ENCODE results near the gene SELENON.
"Not testable (repeated sequence)": the region's sequence is repeated elsewhere in the genome, so short reads cannot be mapped to it uniquely, and the experiment has no call there.

The SELENON gene

DNA sequence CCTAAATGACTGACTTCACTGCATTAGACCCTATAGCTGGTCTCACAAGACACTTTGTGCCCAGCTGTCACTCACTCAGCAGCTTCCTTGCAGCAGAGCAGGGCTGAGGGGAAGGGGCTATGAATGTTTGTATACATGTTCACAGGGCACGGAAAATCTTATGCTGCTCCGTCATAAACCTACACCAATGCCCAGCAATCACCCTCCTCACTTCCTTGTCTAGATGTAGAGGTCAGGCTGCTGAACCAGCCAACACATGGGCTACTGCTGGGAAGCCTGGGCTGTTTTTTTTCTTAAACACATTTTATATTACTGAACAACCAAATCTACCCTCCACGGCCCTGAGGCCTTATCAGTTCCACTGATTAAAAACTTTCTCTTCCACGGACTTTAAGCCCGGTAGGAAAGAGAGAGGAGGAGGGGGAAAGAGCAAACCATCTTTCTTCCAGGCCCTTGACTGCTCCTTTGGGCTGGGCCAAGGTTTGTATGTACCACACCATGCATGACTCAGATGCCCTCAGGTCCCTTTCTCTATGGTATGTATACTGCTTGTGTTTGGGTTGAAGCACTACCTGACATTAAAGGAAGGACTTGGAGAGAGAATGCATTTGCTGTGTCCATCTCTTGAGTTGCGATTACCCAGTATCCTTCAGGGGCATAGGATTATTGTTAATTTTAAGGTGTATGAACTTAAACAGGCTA lies 32.5 kb downstream of the SELENON start:
- DNase-seq: no peak

- no peak for DNase-seq
These were observed 33.2 kb downstream of the SELENON start for GRCh38 chr1:25833158-25833557.

- no peak for DNase-seq
These were observed 34.9 kb downstream of the SELENON start for GRCh38 chr1:25834894-25835293.

GRCh38 chr1:25836695-25837094 lies 36.7 kb downstream of the SELENON start:
- DNase-seq: no peak

- DNase-seq: peak in 1 of 6 experiments; percentile 6
These were observed 37.4 kb downstream of the SELENON start for GRCh38 chr1:25837262-25837875.

DNA sequence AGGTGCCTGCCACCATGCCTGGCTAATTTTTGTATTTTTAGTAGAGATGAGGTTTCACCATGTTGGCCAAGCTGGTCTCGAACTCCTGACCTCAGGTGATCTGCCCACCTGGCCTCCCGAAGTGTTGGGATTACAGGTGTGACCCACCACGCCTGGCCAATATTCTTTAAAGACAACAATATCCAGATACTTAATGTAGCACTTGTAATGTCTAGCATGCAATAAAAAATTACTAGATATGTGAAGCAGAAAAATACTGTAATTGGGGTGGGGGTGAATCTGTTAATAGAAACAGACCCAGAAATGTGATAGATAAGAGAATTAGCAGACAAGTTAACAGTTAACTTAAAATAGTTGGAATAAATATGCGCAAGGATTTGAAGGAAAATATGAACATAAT lies 39.8 kb downstream of the SELENON start:
- not testable (repeated sequence) for DNase-seq

GRCh38 chr1:25843483-25843882 lies 43.5 kb downstream of the SELENON start:
- no peak for DNase-seq

DNA sequence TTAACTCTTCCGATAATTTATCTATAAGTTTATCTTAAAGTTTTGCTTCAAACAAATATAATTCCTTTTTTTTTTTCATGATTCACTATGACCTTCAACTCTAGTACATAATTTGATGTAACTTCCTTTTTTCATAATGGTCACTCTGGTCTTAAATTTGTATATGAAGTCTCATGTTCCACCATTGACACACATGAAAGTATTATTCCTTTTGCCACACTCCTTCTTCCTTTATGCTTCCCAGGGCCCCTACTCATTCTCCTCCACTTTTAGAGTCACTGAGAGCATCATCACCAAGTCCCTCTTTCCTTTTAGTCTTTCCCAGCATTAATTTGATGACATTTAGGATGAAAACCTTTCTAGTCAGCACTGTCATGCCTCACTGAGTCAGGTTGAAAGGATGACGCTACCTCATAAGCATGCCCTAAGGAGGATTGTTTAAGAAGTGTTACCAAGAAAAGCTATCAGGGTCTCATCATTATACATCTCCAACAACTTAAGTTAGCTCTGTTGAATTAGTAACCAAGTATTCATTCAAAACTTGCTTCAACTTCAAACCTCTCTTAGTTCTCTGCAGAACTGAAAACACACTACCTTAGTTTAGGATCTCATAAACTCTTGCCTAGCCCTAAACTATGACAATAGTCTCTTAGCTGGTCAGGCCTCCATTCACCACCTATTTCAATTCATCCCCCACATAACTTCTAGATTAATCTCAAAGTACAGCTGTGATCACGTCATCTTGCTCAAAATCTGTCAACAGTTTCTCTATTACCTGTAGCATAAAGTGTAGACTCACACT lies 44.7 kb downstream of the SELENON start:
- DNase-seq: no peak

DNA sequence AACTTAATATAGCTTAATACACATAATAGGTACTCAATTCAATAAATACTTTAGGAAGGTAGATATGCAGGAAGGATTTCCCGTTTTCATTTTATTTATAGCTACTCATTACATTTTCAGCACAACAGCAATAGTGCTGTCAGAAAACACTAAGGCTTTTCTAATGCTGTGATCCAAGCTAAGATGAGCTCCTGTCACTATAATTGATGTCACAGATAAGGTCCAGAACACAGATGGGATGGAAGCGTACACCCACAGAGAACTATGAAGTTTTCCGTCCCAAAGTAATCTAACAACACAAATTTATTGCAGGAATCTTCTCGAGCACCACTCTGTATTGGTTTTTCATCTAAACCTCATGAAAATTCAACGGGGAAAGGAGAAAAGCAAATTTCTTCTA lies 45.7 kb downstream of the SELENON start:
- DNase-seq: no peak

DNA sequence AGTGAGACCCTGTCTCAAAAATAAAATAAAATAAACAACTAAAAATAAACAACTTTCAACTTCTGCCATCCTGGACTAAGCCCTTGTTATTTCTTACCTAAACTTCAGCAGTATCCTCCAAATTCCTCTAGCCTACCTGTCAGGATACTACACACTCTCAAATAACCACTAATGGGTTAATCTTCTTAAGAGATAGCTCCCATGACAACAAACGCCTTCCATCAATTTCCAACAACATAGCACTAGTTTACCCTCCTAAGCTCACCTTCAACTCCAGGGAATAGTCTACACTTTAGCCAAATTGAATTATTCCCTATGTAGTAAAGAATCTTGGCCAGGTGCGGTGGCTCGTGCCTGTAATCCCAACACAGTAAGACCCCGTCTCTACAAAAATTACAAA lies 47.9 kb downstream of the SELENON start:
- DNase-seq: no peak

DNA sequence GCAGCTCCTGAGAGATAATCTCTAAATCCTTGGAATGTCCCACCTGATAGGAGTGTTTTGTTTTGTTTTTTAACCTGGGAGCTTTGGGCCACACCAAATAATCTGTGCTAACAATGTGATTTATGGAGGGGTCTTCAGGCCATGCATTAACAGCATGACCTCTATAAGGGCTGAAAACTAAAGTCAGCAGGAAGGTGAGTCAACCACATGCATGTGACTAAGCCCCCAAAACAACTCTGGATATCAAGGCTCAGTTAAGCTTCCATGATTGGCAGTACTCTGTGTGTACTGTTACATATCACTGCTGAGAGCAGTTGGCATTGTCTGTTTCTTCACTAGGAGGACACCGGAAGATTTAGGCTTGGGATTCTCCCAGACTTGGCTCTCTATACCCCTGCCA lies 48.5 kb downstream of the SELENON start:
- no peak for DNase-seq

DNA sequence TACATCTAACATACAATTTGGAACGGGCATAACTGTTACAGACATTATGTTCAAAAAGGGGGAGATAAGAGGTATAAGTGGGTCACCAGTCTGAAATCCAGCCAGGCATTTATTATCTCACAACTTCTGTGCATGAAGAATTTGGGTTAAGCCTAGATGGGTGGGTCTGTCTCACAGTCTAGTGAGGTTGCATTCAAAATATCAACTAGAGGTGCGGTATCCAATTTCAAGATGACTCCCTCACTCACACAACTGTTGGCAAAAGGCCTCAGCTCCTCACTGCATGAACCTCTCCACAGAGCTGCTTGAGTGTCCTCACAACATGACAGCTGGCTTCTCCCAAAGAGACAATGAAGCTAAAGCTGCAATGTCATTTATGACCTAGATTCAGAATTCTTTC lies 54.6 kb downstream of the SELENON start:
- DNase-seq: no peak

- DNase-seq: no peak
These were observed 56.9 kb downstream of the SELENON start for GRCh38 chr1:25856856-25857255.

GRCh38 chr1:25858494-25858893 lies 58.5 kb downstream of the SELENON start:
- no peak for DNase-seq

DNA sequence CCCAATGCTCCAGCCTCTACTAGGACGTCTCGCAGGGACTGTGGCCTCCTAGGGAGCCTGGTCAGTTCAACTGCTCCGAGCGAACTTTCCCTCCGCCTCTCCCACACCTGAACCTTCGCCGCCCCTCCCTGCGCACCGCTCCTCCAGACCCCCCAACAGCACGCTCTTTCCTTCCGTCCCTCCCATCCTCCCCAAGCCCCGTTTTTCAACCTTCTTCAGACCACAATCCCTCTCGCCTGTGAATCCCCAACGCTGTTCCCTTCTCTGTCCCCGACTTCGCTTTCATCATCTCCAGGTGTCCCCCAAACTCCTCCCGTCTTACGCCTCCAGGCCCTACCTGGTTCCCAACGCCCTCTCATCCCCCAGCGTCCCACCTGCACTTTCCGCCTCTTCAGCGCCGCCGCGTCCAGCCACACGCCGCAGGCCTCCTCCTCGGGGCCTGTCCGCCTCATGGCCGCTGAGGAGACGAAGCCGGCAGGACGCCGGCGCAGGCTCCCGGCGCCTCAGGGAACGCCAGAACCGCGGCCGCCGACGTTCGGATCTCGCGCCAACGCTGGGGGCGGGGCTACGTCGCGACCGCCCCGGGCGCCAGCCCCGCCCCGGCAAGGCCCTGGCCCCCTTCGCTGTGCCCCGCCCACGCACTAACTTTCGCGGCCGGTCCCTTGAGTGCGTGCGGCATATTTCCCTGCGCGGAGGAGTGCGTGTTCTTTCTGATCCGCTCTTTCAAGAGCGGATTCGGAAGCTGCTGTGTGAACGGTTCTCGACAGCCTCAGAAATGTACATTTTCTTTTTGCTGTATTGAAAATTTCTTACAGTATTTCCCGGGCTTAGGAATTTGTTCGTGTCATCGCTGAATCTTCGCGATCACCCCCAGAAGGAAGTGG lies 59.2 kb downstream of the SELENON start, which contains the start of gene AUNIP:
Gene AUNIP, minus strand, starts transcription at position 552 of the 884 bp plus-strand sequence. Its CDS starts 100 bp downstream, at position 452.
- DNase-seq: peak; percentile 80 to 90 (median 86)

GRCh38 chr1:25861316-25862286 lies 61.6 kb downstream of the SELENON start:
- DNase-seq: no peak

DNA sequence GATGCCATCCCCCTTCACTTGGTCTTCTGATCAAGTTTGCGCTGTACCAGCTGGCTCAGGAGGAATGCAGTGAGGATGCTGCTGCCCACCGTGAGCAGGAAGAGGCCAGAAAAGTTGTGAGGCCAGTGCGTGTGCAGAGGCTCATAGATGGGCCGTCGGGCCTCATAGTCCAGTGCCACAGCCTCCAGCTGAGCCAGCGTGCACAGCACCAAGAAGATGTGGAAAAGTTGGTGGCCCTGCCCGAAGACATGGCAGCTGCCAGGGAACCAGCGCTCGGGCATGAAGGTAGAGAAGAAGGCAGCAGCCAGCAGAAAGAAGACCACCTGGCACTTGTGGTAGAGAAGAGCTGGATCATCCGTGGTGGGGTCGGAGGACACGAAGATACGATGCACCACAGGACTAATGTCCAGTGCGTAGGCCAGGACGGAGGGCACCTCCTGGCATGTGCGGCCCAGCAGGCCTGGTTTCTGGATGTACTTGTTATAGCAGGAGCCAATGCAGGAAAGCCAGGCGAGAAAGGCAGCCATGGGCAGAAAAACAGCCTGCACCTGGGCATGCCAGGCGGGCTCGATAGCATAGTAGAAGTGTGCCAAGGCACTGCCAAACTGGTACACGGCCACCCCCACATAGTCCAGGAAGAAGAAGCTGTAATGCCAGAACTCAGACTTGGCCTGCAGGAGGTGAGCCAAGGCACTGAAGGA lies 62.9 kb downstream of the SELENON start:
- no peak for DNase-seq

DNA sequence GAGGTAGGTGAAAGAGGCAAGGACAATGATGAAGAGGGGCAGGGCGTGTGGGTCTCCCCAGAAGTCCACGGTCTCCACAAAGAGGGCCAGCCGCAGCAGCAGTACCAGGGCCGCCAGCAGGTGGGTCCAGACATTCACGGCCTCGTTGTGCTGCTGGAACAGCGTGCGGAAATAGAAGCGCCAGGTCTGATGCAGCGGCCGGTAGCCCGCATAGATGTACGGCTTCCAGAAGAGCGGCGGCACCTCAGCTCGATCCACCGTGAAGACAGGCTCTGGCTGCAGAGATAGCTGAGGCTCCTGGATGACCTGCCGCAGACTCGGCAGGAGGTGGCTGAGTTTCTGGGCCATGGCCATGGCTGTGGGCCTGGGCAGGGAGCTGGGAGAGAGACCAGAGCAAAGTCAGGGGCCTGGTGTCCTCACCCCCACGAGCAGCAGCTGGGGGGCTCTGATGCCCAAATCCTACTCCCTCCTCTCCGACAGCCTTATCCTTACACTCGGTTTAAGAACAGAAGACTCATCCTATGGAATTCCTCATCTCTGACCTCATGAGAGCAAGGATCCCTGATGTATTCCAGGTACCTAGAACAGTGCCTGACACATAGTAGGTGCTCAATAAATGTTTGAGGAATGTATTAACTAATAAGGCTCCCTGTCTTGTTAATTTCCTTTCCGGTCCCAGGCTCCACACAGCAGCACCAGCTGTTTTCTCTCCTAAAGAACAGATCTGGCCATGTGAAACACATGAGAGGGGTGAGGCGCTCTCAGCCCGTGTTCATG lies 63.7 kb downstream of the SELENON start:
- no peak for DNase-seq

GRCh38 chr1:25864434-25864833 lies 64.4 kb downstream of the SELENON start:
- no peak for DNase-seq

DNA sequence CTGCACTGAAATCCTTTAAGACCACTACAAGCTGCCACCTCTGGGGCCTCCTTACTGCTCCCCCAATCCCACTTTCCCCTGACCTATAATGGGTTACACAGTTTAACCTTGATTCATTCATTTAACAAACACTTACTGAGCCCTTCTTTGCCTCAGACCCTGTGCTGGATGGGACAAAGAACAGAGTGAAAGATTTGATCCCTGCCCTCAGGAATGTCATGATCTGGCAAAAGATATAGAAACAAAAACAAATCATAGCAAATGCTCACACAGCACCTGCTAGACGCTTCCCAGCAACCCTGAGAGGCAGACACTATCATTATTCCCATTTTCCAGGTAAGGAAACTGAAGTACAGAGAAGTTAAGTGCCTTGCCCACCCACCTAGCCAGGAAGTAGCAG lies 66.3 kb downstream of the SELENON start:
- DNase-seq: no peak

Data from stimulated activated naive CD4-positive, alpha-beta T cell (primary cell).